HG03135 (cell line): ENCODE data around the gene ADAM22.
A peak's percentile ranks its signal among the peaks of the same experiment; 100 is the strongest.

Source experiments
- ATAC-seq: cut with Tn5 transposase; IDR thresholded peaks from one replicate; pipeline ENCODE4 v1.9.1; 2021; ENCODE audit warnings: mild to moderate bottlenecking, moderate library complexity; ENCODE audit not compliant: unreplicated experiment

ADAM22 gene

GRCh38 chr7:88034083-88034695 lies 100.1 kb downstream of the ADAM22 start:
- ATAC-seq, result no peak

GRCh38 chr7:88037050-88037449 lies 103.0 kb downstream of the ADAM22 start:
- ATAC-seq, result no peak

DNA sequence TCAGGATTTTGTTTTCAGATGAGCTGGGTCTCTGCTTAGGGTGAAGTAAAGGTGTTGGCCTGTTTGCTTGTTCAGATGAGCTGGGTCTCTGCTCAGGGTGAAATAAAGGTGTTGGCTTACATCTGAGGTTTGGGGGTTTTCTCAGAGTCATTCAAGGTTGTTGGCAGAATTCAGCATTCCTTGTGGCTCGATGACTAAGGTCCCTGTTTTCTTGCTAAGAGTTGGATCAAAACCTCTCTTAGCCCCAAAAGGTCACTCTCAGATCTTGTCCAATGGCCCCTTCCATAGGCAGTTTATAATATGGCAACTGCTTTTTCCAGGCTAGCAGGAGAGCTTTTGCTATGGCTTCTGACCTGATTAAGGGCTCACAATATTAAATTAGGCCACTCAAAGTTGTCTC lies 106.6 kb downstream of the ADAM22 start:
- no peak for ATAC-seq

GRCh38 chr7:88041583-88041982 lies 107.5 kb downstream of the ADAM22 start:
- ATAC-seq, result no peak

GRCh38 chr7:88042157-88042556 lies 108.1 kb downstream of the ADAM22 start:
- peak; percentile 49 for ATAC-seq

DNA sequence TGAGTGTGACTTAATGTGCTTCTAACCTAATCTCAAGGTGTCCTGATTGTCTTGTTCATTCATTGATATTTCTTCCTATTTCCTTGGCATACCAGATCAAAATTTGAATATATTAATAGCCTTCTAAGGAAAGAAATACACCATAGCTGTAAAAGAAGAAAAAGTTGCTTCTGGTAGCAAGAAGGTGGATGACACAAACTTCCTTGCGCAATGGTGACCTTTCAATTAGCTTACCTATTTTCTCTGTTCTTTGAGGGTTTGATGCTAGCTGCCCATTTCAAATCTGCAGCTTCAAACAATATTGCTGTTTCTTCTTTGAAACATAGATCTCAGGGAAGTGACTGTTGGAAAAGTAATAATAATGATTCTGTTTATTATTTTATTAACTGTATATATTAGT lies 108.8 kb downstream of the ADAM22 start:
- ATAC-seq, result no peak

DNA sequence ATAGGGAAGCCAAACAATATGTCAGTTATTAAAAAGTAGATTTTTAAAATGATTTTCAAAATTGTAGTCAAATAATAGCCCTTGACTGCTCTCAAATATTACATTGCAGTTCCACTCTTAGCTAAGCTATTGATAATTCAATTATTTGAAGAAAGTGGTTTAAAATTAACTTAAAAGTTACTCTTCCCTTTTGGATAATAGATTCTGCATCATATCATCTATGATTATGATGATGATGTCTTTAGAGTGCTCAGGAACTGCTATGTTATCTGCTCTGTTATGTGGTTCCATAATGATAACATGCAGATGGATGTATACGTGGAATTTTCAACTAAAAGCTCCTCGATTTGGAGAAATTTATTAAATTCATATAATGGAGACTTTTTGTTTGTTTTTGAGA lies 110.0 kb downstream of the ADAM22 start:
- ATAC-seq, result no peak

- no peak for ATAC-seq
These were observed 113.0 kb downstream of the ADAM22 start for GRCh38 chr7:88046839-88047573.

- ATAC-seq, result no peak
These were observed 123.6 kb downstream of the ADAM22 start for GRCh38 chr7:88057655-88058054.

DNA sequence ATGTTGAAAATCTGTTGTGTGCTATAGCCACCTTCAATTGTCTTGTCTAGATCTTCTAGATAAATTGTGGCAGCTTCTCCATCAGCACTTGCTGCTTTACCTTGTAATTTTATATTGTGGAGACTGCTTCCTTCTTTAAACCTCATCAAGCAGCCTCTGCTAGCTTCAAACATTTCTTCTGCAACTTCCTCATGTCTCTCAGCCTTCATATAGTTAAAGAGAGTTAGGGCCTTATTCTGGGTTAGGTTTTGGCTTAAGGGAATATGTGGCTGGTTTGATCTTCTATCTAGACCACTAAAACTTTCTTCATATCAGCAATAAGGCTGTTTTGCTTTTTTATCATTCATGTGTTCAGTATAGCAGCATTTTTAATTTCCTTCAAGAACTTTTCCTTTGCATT lies 128.2 kb downstream of the ADAM22 start:
- no peak for ATAC-seq

DNA sequence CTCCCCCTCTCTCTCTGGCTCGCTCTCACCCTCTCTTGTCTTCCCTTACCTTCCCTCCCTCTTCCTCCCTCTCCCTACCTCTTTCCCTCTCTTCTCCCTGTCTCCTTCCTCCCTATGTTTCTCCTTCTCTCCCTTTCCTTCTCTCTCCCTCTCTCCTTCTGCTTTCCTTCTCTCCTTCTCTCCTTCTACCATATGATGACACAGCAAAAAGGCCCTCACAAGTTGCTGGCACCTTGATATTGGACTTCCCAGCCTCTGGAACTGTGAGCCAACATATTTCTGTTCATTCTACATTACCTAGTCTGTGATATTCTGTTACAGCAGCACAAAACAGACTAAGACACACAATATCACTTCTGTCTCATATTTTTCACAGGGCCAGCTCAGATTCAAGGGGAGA lies 135.0 kb downstream of the ADAM22 start:
- ATAC-seq, result no peak

GRCh38 chr7:88071994-88072714 lies 138.1 kb downstream of the ADAM22 start:
- ATAC-seq, result peak; percentile 88

DNA sequence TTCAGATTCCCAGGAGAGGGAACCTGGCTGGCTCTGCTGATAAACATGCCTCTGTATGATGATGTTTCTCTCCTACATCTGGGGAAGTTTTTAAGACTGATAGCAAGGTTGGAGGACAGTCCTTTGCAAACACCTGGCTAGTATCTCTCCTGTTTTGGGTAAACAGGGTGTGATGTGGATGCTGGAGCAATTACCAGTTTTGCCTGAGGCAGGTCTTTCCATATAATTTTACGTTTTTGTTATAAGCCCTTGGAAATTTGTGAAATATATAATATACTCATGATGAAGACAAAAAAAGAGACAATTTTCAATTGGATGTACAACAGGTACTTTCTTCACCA lies 138.6 kb downstream of the ADAM22 start:
- peak; percentile 30 for ATAC-seq

GRCh38 chr7:88073626-88074025 lies 139.6 kb downstream of the ADAM22 start:
- ATAC-seq, result no peak

DNA sequence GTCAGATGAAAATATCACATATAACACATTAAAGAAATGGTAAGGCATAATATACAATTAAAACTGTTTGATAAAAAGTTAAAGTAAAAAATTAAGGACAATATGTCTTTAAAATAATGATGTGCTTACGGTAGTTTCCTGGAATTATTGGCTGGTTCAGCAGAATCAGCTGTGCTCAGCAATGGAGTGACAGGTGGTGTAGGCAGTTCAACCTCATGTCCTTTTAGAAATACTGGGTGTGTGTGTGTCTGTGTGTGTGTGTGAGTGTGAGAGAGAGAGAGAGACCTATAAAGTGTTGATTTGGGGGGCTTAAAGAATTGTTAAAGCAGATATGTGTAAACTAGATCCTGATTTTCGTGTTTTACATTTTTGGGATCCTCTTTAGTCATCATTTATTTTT lies 141.2 kb downstream of the ADAM22 start:
- no peak for ATAC-seq

- ATAC-seq, result no peak
These were observed 149.8 kb downstream of the ADAM22 start for GRCh38 chr7:88083883-88084282.

DNA sequence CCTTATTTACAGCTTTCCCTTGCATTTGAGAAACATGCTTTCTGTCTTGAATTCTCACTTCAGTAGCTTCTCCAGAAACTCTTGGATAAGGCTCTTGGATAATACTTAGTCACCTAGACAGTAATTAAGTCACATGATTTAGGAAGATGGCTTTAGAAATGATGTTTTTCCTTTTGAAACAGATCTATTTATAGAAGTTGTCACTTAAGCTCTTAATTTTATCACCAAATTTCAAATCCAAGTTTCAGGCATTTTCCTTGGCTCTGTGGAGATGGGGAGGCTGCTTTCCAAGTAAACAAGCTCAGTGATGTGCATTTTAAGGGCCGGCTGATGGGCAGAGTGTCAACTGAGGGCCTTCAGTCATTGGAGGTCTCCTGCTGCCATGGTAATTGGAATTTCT lies 155.5 kb downstream of the ADAM22 start:
- no peak for ATAC-seq

DNA sequence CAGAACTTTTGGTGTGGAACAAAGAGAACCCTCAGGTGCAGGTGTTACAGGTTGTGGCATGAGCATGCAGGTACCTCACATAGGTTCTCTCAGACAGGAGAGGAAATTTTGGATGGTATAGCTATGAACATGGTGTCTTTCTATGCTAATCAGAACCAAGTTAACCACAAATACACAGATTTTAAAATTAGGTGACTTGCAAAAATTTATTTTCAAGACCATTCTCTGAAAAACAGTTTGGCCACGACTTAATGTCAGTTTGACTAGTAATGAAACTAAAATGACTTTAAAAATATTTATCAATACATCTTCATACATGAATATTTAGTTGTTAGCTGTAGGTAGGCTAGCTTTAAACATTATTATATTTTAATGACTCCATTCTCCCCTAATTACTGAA lies 156.2 kb downstream of the ADAM22 start:
- peak; percentile 20 for ATAC-seq

GRCh38 chr7:88090671-88091070 lies 156.6 kb downstream of the ADAM22 start:
- peak; percentile 70 for ATAC-seq

DNA sequence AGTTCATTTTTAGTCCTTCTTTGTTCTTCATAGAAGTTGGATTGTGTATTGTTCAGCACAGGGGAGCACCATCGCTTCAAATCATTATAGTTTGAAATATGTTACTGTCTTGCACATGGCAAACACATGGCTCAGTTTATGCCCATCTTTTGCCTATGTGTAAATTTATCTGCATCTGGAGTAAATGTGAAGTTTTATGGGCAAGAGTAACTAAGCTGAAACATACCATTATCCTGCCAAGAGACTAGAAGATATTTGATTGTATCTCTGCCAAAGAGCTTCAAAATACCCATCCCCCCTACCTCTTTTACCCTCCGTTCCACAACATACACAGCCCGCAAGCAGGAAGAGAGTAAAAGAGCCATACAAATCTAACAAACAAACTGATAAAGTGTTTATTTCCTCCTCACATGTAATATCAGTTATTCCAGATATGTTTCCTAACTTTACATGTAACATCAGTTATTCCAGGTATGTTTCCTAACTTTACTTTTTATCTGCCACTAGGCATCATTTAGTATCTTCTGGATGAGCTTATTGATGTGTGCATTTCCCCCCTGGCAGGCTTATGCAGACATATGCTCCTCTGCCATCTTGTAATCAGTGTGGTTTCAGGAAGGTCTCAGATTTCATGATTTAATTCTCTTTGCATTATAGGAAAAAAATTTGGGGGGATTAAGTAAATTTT lies 158.1 kb downstream of the ADAM22 start:
- ATAC-seq, result no peak

GRCh38 chr7:88092676-88092999 lies 158.6 kb downstream of the ADAM22 start:
- ATAC-seq, result no peak

DNA sequence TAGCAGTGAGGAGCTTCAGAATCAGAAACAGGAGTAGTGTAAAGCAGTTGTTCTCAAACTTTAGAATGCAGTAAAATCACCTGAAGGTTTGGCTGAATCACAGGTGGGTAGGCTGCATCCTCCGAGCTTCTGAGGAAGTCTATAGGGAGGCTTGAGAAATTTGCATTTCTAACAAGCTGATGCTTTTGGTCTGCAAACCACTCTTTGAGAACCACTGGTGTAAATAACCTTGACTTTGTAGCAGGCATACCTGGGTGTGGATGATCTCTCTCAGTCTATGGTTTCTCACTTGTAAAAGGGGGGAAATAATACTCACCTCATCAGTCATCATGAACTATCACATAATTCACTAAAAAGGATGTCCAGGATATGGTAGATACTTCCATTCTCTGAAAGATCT lies 167.7 kb downstream of the ADAM22 start:
- no peak for ATAC-seq
